Renal cortex interstitium (tissue), 11 donors: ENCODE measurements around the gene MCF2L2. TPM values are rescaled to one million over a fixed set of nuclear protein-coding genes. Genes with fewer than 3 reads are reported as not detected.
"Not testable (repeated sequence)": the region's sequence is repeated elsewhere in the genome, so short reads cannot be mapped to it uniquely, and the experiment has no call there.

Experiments used
- DNase-seq, 11 donors: peaks; one replicate each; pipeline ENCODE4 v3.0.0-alpha.2; 2013; ENCODE audit warnings: low read depth in 9 of 11, low spot score in 4 of 11; ENCODE audit errors: extremely low read depth in 1 of 11
- polyA plus RNA-seq, 3 donors: library from polyadenylated mRNA; unstranded; fragments of 120-200 nt; gene quantifications; one replicate each; pipeline ENCODE4 v1.2.1, GENCODE V29; 2013; ENCODE audit not compliant: insufficient read length in 3 of 3

Gene MCF2L2
- polyA plus RNA-seq, 3 donors, result 0.62 to 1.2 (median 0.81) TPM

DNA sequence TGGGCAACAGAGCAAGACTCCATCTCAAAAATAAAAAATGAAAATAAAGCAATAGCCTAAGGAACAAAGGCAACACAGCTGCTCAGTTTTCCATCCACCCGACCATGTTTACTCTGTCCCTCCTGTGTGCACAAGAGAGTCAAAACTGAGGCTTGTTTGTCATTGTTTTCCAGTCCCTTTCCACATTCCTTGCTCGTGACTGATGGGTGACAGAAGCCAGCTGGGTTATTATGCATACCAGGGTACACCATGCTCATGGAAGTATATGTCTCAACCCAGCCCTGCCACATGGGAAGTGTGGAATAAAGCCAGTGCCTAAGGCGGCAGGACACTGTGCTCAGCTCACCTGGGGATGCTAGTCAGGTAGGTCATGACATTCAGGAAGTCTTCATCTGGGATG lies 49.5 kb downstream of the MCF2L2 start:
- DNase-seq, result no peak

- DNase-seq, result no peak
Measured at GRCh38 chr3:183378545-183378944, 49.9 kb downstream of the MCF2L2 start.

GRCh38 chr3:183378008-183378407 lies 50.4 kb downstream of the MCF2L2 start:
- DNase-seq, result no peak

DNA sequence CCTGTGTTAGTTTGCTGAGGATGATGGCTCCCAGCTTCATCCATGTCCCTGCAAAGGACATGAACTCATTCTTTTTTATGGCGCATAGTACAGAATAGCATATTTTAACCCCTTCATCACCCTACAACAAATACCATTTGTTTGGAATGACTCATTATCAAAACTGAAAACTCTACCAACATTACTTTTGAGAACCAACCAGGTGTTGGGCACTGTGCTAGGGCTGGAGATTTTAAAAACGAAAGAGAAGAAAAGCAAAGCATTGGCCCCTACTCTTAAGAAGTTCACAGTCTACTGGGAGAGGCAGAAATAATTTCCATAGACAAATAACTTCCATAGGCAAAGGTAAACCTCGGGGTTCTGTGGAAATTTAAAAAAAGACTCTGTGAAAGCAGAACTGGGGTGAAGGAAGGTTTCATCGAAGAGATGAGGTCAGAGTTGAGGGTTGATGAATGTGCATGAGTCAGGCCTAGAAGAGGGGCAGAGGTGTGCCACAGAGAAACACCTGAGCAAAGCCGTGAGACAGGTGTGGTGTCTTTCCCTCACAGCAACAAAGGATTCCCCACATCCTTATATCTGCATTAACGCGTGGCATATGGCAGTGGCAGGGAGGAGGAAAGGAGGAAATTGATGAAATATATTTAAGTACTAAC lies 51.0 kb downstream of the MCF2L2 start:
- DNase-seq, result no peak

DNA sequence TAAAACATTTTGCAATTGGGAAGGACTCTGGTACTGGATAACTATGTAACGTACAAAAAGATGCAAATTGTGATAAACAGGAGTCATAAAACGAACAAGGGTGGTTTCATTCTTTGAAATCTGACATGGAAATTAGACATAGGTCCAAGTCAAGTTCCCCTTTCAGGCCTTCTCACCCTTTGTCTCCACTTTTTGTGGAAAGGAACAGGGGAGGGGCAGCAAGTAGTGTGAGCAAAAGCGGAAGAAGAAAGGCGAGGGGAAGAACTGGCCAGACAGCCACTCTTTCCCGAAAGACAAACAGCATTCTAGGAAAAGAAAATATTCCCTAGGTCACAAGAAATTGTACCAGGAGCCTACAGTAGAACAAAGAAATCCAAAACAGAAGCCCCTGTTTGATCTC lies 52.6 kb downstream of the MCF2L2 start:
- DNase-seq, result no peak

- no peak for DNase-seq
Measured at GRCh38 chr3:183375337-183375736, 53.1 kb downstream of the MCF2L2 start.

- no peak for DNase-seq
Measured at GRCh38 chr3:183372911-183373310, 55.5 kb downstream of the MCF2L2 start.

GRCh38 chr3:183371600-183371968 lies 56.8 kb downstream of the MCF2L2 start:
- not testable (repeated sequence) for DNase-seq

- DNase-seq, result no peak
Measured at GRCh38 chr3:183370391-183370790, 58.0 kb downstream of the MCF2L2 start.

- no peak for DNase-seq
Measured at GRCh38 chr3:183369627-183370026, 58.8 kb downstream of the MCF2L2 start.

GRCh38 chr3:183369117-183369516 lies 59.3 kb downstream of the MCF2L2 start:
- no peak for DNase-seq

DNA sequence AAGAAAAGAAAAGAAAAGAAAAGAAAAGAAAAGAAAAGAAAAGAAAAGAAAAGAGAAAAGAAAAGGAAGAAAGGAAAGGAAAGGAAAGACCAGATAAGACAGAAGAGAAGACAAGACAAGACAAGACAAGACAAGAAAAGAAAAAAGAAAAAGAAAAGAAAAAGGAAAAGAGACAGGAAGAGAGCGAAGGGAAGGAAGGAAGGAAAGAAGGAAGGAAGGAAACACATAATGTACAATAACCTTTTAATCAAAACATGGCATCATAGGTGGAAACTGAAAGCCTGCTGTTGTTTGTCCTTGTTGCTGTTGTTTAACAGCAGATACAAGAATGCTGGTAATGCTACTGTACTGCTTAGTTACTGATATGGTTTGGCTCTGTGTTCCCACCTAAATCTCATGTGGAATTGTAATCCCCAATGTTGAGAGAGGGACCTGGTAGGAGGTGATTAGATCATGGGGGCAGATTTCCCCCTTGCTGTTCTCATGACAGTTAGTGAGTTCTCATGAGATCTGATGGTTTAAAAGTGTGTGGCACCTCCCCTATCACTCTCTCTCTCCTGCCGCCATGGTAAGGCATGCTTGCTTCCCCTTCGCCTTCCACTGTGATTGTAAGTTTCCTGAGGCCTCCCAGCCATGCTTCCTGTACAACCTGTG lies 67.3 kb downstream of the MCF2L2 start:
- no peak for DNase-seq

DNA sequence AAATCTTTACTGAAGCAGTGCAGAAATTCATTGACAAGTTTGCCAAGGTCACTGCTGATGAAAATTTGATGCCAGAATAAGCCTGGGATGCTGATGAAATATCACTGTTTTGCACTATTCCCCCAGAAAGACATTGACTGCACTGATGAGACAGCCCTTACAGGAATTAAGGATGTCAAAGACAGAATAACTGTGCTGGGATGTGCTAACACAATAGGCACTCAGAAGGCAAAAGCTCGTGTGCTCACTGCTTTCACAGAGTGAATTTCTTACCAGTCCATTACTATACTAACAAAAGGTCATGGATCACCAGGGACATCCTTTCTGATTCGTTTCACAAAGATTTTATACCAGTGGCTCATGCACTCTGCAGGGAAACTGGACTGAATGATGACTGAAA lies 69.4 kb downstream of the MCF2L2 start:
- DNase-seq, result no peak

- DNase-seq, result no peak
Measured at GRCh38 chr3:183357564-183358079, 70.8 kb downstream of the MCF2L2 start.

DNA sequence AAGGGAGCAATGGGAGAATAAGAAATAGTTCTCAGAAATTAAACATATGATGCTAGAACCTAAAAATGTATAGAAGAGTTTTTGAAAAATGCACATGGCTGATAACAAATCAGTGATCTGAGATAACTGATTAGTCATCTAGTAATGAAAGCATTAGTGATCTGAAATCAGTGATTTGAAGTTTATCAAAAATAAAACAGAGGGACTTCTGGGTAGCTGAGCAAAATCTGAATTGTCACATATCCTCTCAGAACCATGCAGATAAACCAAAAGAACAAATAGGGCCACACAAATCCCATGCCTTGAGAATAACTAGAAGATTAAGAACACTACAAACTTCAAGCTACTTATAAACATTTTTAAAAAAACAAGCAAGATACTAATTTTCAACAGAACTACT lies 71.5 kb downstream of the MCF2L2 start:
- DNase-seq, result no peak

- no peak for DNase-seq
Measured at GRCh38 chr3:183354874-183355273, 73.5 kb downstream of the MCF2L2 start.

DNA sequence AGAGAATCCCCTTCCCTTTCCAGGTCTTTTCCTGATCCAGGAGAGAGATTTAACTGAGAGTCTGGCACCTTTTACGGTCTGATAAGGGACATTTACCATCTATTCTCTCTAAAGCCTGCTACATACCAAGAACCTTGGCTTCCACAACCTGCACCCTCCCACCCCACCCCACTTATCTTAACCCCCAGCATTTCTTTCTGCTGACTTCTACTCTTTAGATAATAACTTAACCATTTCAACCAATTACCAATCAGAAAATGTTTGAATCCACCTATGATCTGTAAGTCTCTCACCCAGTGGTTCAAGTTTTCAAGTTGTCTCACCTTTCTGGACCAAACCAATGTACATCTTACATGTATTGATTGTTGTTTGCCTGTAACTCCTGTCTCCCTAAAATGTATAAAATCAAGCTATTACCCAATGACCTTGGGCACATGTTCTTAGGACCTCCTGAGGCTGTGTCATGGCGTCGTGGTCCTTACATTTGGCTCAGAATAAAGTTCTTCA lies 74.0 kb downstream of the MCF2L2 start:
- DNase-seq, result no peak

DNA sequence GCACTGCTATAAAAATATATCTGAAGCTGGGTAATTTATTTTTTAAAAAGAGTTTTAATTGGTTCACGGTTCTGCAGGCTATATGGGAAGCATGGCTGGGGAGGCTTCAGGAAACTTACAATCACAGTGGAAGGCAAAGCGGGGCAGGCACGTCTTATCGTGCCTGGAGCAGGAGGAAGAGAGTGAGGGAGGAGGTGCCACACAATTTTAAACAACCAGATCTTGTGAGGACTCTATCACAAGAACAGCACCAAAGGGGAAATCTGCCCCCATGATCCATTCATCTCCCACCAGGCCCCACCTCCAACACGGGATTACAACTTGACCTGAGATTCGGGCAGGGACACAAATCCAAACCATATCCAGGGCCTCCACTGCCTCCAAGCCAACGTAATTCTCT lies 75.0 kb downstream of the MCF2L2 start:
- no peak for DNase-seq

DNA sequence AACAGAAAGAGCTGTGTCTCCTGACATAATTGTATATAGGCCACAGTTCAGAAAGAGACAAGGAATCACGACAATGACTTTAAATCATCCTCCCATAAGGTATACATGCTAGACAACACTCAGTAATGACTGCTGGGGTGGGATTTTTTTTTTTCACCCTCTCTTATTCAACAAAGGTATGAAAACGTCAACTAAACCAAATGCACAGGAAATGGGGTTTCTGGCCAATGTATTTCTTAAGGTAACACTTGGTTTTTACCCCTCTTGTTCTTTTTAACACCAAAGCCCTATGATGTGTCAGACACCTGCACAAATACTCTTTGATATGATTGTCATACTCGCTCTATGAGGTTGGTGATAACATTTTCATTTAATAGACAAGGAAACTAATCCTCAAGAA lies 78.3 kb downstream of the MCF2L2 start:
- no peak for DNase-seq

GRCh38 chr3:183349421-183350157 lies 78.8 kb downstream of the MCF2L2 start:
- DNase-seq, result no peak
